SK-N-MC (cell line): ENCODE data around the gene MTMR3.

Source experiments
- EZH2 ChIP-seq: fragments of 200-600 bp; sonication (generic); IDR thresholded peaks from one replicate; pipeline ENCODE4 v1.6.1; 2017; ENCODE audit warnings: antibody characterized with exemption
- POLR2AphosphoS5 ChIP-seq: IDR thresholded peaks from 2 replicates; pipeline ENCODE4 v1.6.1; 2012; ENCODE audit warnings: mild to moderate bottlenecking, low read depth, low read length, borderline replicate concordance

- no peak for TF ChIP-seq POLR2AphosphoS5
- TF ChIP-seq EZH2: no peak
Observed at GRCh38 chr22:29867260-29867659, 15.7 kb upstream of the MTMR3 start.
